GM18517 (cell line): ENCODE measurements around the gene SPEM1.

Experiments used
- ATAC-seq: cut with Tn5 transposase; IDR thresholded peaks from one replicate; pipeline ENCODE4 v1.9.1; 2021; ENCODE audit warnings: mild to moderate bottlenecking, moderate library complexity; ENCODE audit not compliant: unreplicated experiment

The SPEM1 gene

GRCh38 chr17:7439462-7440112 is 19.5 kb downstream of the SPEM1 start, which contains the start of gene FGF11:
Gene FGF11 (plus strand): TSS chr17:7439512. CDS start chr17:7439621, 109 bp downstream.
- ATAC-seq = no peak

- ATAC-seq = no peak
These were observed 20.1 kb downstream of the SPEM1 start for GRCh38 chr17:7440113-7440833.

- no peak for ATAC-seq
These were observed 20.7 kb downstream of the SPEM1 start for GRCh38 chr17:7440834-7441195.

- ATAC-seq = no peak
These were observed 21.1 kb downstream of the SPEM1 start for GRCh38 chr17:7441266-7441665.

GRCh38 chr17:7442142-7442541 is 22.0 kb downstream of the SPEM1 start:
- no peak for ATAC-seq

GRCh38 chr17:7443499-7444485 is 23.7 kb downstream of the SPEM1 start:
- no peak for ATAC-seq

- no peak for ATAC-seq
These were observed 24.8 kb downstream of the SPEM1 start, which contains the start of gene CHRNB1 for GRCh38 chr17:7444682-7445618. Gene CHRNB1 (plus strand): TSS chr17:7445061. CDS start chr17:7445128, 67 bp downstream.

- ATAC-seq = no peak
These were observed 25.5 kb downstream of the SPEM1 start for GRCh38 chr17:7445619-7445968.

- ATAC-seq = no peak
These were observed 28.3 kb downstream of the SPEM1 start for GRCh38 chr17:7448461-7448860.

GRCh38 chr17:7459961-7460545 is 39.9 kb downstream of the SPEM1 start:
- ATAC-seq = no peak

GRCh38 chr17:7460850-7461660 is 40.9 kb downstream of the SPEM1 start:
- no peak for ATAC-seq

GRCh38 chr17:7462474-7463371 is 42.6 kb downstream of the SPEM1 start:
- no peak for ATAC-seq

- ATAC-seq = no peak
These were observed 43.3 kb downstream of the SPEM1 start for GRCh38 chr17:7463372-7463846.

- no peak for ATAC-seq
These were observed 44.0 kb downstream of the SPEM1 start for GRCh38 chr17:7464081-7464480.

GRCh38 chr17:7465597-7466275 is 45.6 kb downstream of the SPEM1 start:
- ATAC-seq = no peak

- no peak for ATAC-seq
These were observed 46.2 kb downstream of the SPEM1 start for GRCh38 chr17:7466318-7466638.

GRCh38 chr17:7466639-7467341 is 46.7 kb downstream of the SPEM1 start:
- ATAC-seq = no peak
